ENCODE results near the gene MAP7. TPM values are rescaled to one million over a fixed set of nuclear protein-coding genes. Genes with fewer than 3 reads are reported as not detected.
"Not testable (repeated sequence)": the region's sequence is repeated elsewhere in the genome, so short reads cannot be mapped to it uniquely, and the experiment has no call there.

Gene MAP7
- total and polyA plus RNA-seq, 7 experiments from 2014 or later = 0.13 to 1.1 (median 0.17) TPM

- Mint-ChIP-seq H3K4me1 (no peaks in the 10 kb centered on the region), H3K36me3 (peaks cover 0 to 14% (median 0%) of the 10 kb centered on the region in 5 donors), H3K9me3 (peaks cover 0 to 3% (median 0%) of the 10 kb centered on the region in 11 donors), H3K4me3 (no peak overlapping the region), H3K27ac (no peak overlapping the region), H3K27me3 (peaks cover 0 to 21% (median 6%) of the 10 kb centered on the region in 5 donors)
- intact Hi-C loops (cut with micrococcal nuclease) = no loop called here
- Histone ChIP-seq H3K4me1 (ENCODE audit: control insufficient read depth in 2 of 2, insufficient read depth in 2 of 2, low read length in 2 of 2) (no peaks in the 10 kb centered on the region), H3K4me3 (ENCODE audit: low read length) (no peak overlapping the region), H3K9me3 (ENCODE audit: control insufficient read depth in 2 of 3, low read length in 3 of 3) (no peaks in the 10 kb centered on the region), H3K27ac (ENCODE audit: low read depth, low read length) (no peak overlapping the region), H3K36me3 (ENCODE audit: control insufficient read depth in 2 of 3, insufficient read depth in 3 of 3, low read length in 3 of 3) (no peaks in the 10 kb centered on the region), H3K27me3 (ENCODE audit: control insufficient read depth in 2 of 2, insufficient read depth in 2 of 2, low read length in 2 of 2) (no peaks in the 10 kb centered on the region)
- no peak for DNase-seq
- ChIA-PET POLR2A (no interaction called here), CTCF (interaction anchor here (0.6 kb wide), 1 partner anchor 23 kb away, joined by 3 read pairs; no protein-coding TSS in a partner anchor)
- no peak for ATAC-seq
Observed at GRCh38 chr6:136396908-136397307, 153.3 kb downstream of the MAP7 start.

- H3K27ac ChIP-seq (ENCODE audit: low read depth, low read length); POLR2A ChIA-PET; H3K9me3 ChIP-seq (ENCODE audit: control insufficient read depth in 2 of 3, low read length in 3 of 3); H3K27ac Mint-ChIP-seq; CTCF ChIA-PET; H3K4me3 ChIP-seq (ENCODE audit: low read length); ATAC-seq; H3K4me1 ChIP-seq (ENCODE audit: control insufficient read depth in 2 of 2, insufficient read depth in 2 of 2, low read length in 2 of 2); H3K36me3 ChIP-seq (ENCODE audit: control insufficient read depth in 2 of 3, insufficient read depth in 3 of 3, low read length in 3 of 3); H3K4me1 Mint-ChIP-seq; H3K9me3 Mint-ChIP-seq; DNase-seq; H3K4me3 Mint-ChIP-seq; intact Hi-C loops (cut with micrococcal nuclease); H3K27me3 ChIP-seq (ENCODE audit: control insufficient read depth in 2 of 2, insufficient read depth in 2 of 2, low read length in 2 of 2); H3K36me3 Mint-ChIP-seq: not testable (repeated sequence)
- peaks cover 0 to 17% (median 4%) of the 10 kb centered on the region in 5 donors for H3K27me3 Mint-ChIP-seq
Observed at GRCh38 chr6:136390959-136391358, 159.3 kb downstream of the MAP7 start.

- H3K36me3 ChIP-seq (ENCODE audit: control insufficient read depth in 2 of 3, insufficient read depth in 3 of 3, low read length in 3 of 3) = no peaks in the 10 kb centered on the region
- intact Hi-C loops (cut with micrococcal nuclease) = no loop called here
- ATAC-seq (no peak), DNase-seq (no peak)
- H3K9me3 Mint-ChIP-seq = peaks cover 0 to 2% (median 0%) of the 10 kb centered on the region in 11 donors
- POLR2A ChIA-PET = interaction anchor here (0.7 kb wide), 1 partner anchor 29 kb away, joined by 4 read pairs; no protein-coding TSS in a partner anchor
- H3K4me3 ChIP-seq (ENCODE audit: low read length) = no peak overlapping the region
- no peak overlapping the region for H3K4me3 Mint-ChIP-seq
- H3K27ac ChIP-seq (ENCODE audit: low read depth, low read length) = no peak overlapping the region
- CTCF ChIA-PET = interaction anchor here (0.5 to 0.7 kb wide), 3 partner anchors 65 to 762 kb away, joined by 3 to 5 read pairs (median 4); no protein-coding TSS in a partner anchor
- H3K27me3 Mint-ChIP-seq = peaks cover 0 to 15% (median 0%) of the 10 kb centered on the region in 5 donors
- no peaks in the 10 kb centered on the region for H3K4me1 Mint-ChIP-seq
- H3K27ac Mint-ChIP-seq = no peak overlapping the region
- no peaks in the 10 kb centered on the region for H3K36me3 Mint-ChIP-seq
- H3K4me1 ChIP-seq (ENCODE audit: control insufficient read depth in 2 of 2, insufficient read depth in 2 of 2, low read length in 2 of 2) = no peaks in the 10 kb centered on the region
- H3K27me3 ChIP-seq (ENCODE audit: control insufficient read depth in 2 of 2, insufficient read depth in 2 of 2, low read length in 2 of 2) = no peaks in the 10 kb centered on the region
- H3K9me3 ChIP-seq (ENCODE audit: control insufficient read depth in 2 of 3, low read length in 3 of 3) = no peaks in the 10 kb centered on the region
Observed at GRCh38 chr6:136387316-136387715, 162.9 kb downstream of the MAP7 start.

GRCh38 chr6:136383268-136383937, 166.8 kb downstream of the MAP7 start:
- H3K27ac Mint-ChIP-seq = no peak overlapping the region
- Histone ChIP-seq H3K36me3 (ENCODE audit: control insufficient read depth in 2 of 3, insufficient read depth in 3 of 3, low read length in 3 of 3) (no peaks in the 10 kb centered on the region), H3K27me3 (ENCODE audit: control insufficient read depth in 2 of 2, insufficient read depth in 2 of 2, low read length in 2 of 2) (no peaks in the 10 kb centered on the region), H3K9me3 (ENCODE audit: control insufficient read depth in 2 of 3, low read length in 3 of 3) (no peaks in the 10 kb centered on the region), H3K27ac (ENCODE audit: low read depth, low read length) (no peak overlapping the region), H3K4me3 (ENCODE audit: low read length) (no peak overlapping the region), H3K4me1 (ENCODE audit: control insufficient read depth in 2 of 2, insufficient read depth in 2 of 2, low read length in 2 of 2) (no peaks in the 10 kb centered on the region)
- peaks cover 0 to 8% (median 0%) of the 10 kb centered on the region in 5 donors for H3K27me3 Mint-ChIP-seq
- no peaks in the 10 kb centered on the region for H3K36me3 Mint-ChIP-seq
- H3K9me3 Mint-ChIP-seq = no peaks in the 10 kb centered on the region
- intact Hi-C loops (cut with micrococcal nuclease) = no loop called here
- H3K4me3 Mint-ChIP-seq = no peak overlapping the region
- POLR2A ChIA-PET = no interaction called here
- no peak for ATAC-seq
- H3K4me1 Mint-ChIP-seq = no peaks in the 10 kb centered on the region
- CTCF ChIA-PET = no interaction called here
- no peak for DNase-seq

- DNase-seq = no peak
- H3K9me3 Mint-ChIP-seq = no peaks in the 10 kb centered on the region
- no peaks in the 10 kb centered on the region for H3K4me1 ChIP-seq (ENCODE audit: control insufficient read depth in 2 of 2, insufficient read depth in 2 of 2, low read length in 2 of 2)
- no peak for ATAC-seq
- no peak overlapping the region for H3K4me3 Mint-ChIP-seq
- no peaks in the 10 kb centered on the region for H3K36me3 ChIP-seq (ENCODE audit: control insufficient read depth in 2 of 3, insufficient read depth in 3 of 3, low read length in 3 of 3)
- H3K9me3 ChIP-seq (ENCODE audit: control insufficient read depth in 2 of 3, low read length in 3 of 3) = no peaks in the 10 kb centered on the region
- ChIA-PET POLR2A (no interaction called here), CTCF (no interaction called here)
- H3K4me3 ChIP-seq (ENCODE audit: low read length) = no peak overlapping the region
- H3K4me1 Mint-ChIP-seq = no peaks in the 10 kb centered on the region
- no peak overlapping the region for H3K27ac Mint-ChIP-seq
- intact Hi-C loops (cut with micrococcal nuclease) = no loop called here
- H3K27me3 ChIP-seq (ENCODE audit: control insufficient read depth in 2 of 2, insufficient read depth in 2 of 2, low read length in 2 of 2) = no peaks in the 10 kb centered on the region
- peaks cover 0 to 7% (median 0%) of the 10 kb centered on the region in 5 donors for H3K27me3 Mint-ChIP-seq
- H3K36me3 Mint-ChIP-seq = no peaks in the 10 kb centered on the region
- H3K27ac ChIP-seq (ENCODE audit: low read depth, low read length) = no peak overlapping the region
Observed at GRCh38 chr6:136382676-136383252, 167.5 kb downstream of the MAP7 start.

GRCh38 chr6:136378888-136379287, 171.3 kb downstream of the MAP7 start:
- Histone ChIP-seq H3K4me1 (ENCODE audit: control insufficient read depth in 2 of 2, insufficient read depth in 2 of 2, low read length in 2 of 2) (no peaks in the 10 kb centered on the region), H3K4me3 (ENCODE audit: low read length) (no peak overlapping the region), H3K9me3 (ENCODE audit: control insufficient read depth in 2 of 3, low read length in 3 of 3) (no peaks in the 10 kb centered on the region), H3K36me3 (ENCODE audit: control insufficient read depth in 2 of 3, insufficient read depth in 3 of 3, low read length in 3 of 3) (no peaks in the 10 kb centered on the region), H3K27me3 (ENCODE audit: control insufficient read depth in 2 of 2, insufficient read depth in 2 of 2, low read length in 2 of 2) (no peaks in the 10 kb centered on the region), H3K27ac (ENCODE audit: low read depth, low read length) (no peak overlapping the region)
- no peak for ATAC-seq
- DNase-seq = no peak
- POLR2A ChIA-PET = no interaction called here
- H3K27me3 Mint-ChIP-seq = peaks cover 0 to 11% (median 7%) of the 10 kb centered on the region in 5 donors
- H3K36me3 Mint-ChIP-seq = no peaks in the 10 kb centered on the region
- CTCF ChIA-PET = no interaction called here
- H3K9me3 Mint-ChIP-seq = no peaks in the 10 kb centered on the region
- H3K4me1 Mint-ChIP-seq = no peaks in the 10 kb centered on the region
- H3K4me3 Mint-ChIP-seq = no peak overlapping the region
- H3K27ac Mint-ChIP-seq = no peak overlapping the region
- intact Hi-C loops (cut with micrococcal nuclease) = no loop called here

GRCh38 chr6:136375836-136376235, 174.4 kb downstream of the MAP7 start:
- POLR2A ChIA-PET = not testable (repeated sequence)

More at GRCh38 chr6:136375836-136376235, 174.4 kb downstream of the MAP7 start:
- H3K27me3 ChIP-seq (ENCODE audit: control insufficient read depth in 2 of 2, insufficient read depth in 2 of 2, low read length in 2 of 2); H3K4me3 ChIP-seq (ENCODE audit: low read length); H3K9me3 Mint-ChIP-seq; H3K4me1 Mint-ChIP-seq; ATAC-seq; H3K9me3 ChIP-seq (ENCODE audit: control insufficient read depth in 2 of 3, low read length in 3 of 3); H3K4me3 Mint-ChIP-seq; intact Hi-C loops (cut with micrococcal nuclease); H3K27ac ChIP-seq (ENCODE audit: low read depth, low read length); H3K4me1 ChIP-seq (ENCODE audit: control insufficient read depth in 2 of 2, insufficient read depth in 2 of 2, low read length in 2 of 2); H3K36me3 Mint-ChIP-seq; DNase-seq; CTCF ChIA-PET; H3K36me3 ChIP-seq (ENCODE audit: control insufficient read depth in 2 of 3, insufficient read depth in 3 of 3, low read length in 3 of 3): not testable (repeated sequence)
- Mint-ChIP-seq H3K27me3 (peaks cover 0 to 16% (median 7%) of the 10 kb centered on the region in 5 donors), H3K27ac (peak overlapping the region in 1 of 9 donors; percentile 38)
